AG09319 (cell line): ENCODE measurements around the gene TOGARAM1.

ENCODE experiments used
- DNase-seq: peaks from one replicate; pipeline ENCODE4 v3.0.0-alpha.2; 2010; ENCODE audit warnings: low read depth; ENCODE audit errors: extremely low read depth
- CTCF ChIP-seq: IDR thresholded peaks from 2 replicates; pipeline ENCODE4 v1.5.1; 2011; ENCODE audit warnings: low read depth, mild to moderate bottlenecking, inconsistent platforms, low read length, moderate library complexity

The TOGARAM1 gene

GRCh38 chr14:44954750-44955149 is 7.2 kb upstream of the TOGARAM1 start:
- no peak for TF ChIP-seq CTCF
- DNase-seq: no peak

GRCh38 chr14:44955528-44955927 is 6.5 kb upstream of the TOGARAM1 start:
- TF ChIP-seq CTCF: no peak
- DNase-seq: no peak

GRCh38 chr14:44956866-44957265 is 5.1 kb upstream of the TOGARAM1 start:
- TF ChIP-seq CTCF: no peak
- DNase-seq: no peak

GRCh38 chr14:44959538-44959937 is 2.5 kb upstream of the TOGARAM1 start:
- DNase-seq: no peak
- no peak for TF ChIP-seq CTCF

- DNase-seq: no peak
- no peak for TF ChIP-seq CTCF
Observed at GRCh38 chr14:44960146-44960545, 1.8 kb upstream of the TOGARAM1 start.

- no peak for DNase-seq
- TF ChIP-seq CTCF: no peak
Observed at GRCh38 chr14:44960646-44961045, 1.3 kb upstream of the TOGARAM1 start.

GRCh38 chr14:44961151-44961553 is 838 bp upstream of the TOGARAM1 start:
- DNase-seq: no peak

More at GRCh38 chr14:44961151-44961553, 838 bp upstream of the TOGARAM1 start:
- TF ChIP-seq CTCF: no peak
